Stimulated activated CD8-positive, alpha-beta memory T cell treated with anti-CD3 and anti-CD28 coated beads, Interleukin-7, amount 100 ng/mL, for 48 hours (primary cell): Measurements from ENCODE around the gene COPA.
"Not testable (repeated sequence)": the region's sequence is repeated elsewhere in the genome, so short reads cannot be mapped to it uniquely, and the experiment has no call there.

Experiments
- DNase-seq, 2 donors: peaks; one replicate each; pipeline ENCODE4 v3.0.0-alpha.2; 2020; ENCODE audit warnings: low read depth in 1 of 2; ENCODE audit errors: extremely low read depth in 1 of 2

Gene COPA

GRCh38 chr1:160342953-160343869 lies at the start of gene COPA, which contains the start of gene NCSTN:
Gene COPA (minus strand): TSS chr1:160343250. CDS start chr1:160343170, 80 bp downstream.
Gene NCSTN (plus strand): TSS chr1:160343383. CDS start chr1:160343397, 14 bp downstream.
- peak; percentile 79 to 87 for DNase-seq

DNA sequence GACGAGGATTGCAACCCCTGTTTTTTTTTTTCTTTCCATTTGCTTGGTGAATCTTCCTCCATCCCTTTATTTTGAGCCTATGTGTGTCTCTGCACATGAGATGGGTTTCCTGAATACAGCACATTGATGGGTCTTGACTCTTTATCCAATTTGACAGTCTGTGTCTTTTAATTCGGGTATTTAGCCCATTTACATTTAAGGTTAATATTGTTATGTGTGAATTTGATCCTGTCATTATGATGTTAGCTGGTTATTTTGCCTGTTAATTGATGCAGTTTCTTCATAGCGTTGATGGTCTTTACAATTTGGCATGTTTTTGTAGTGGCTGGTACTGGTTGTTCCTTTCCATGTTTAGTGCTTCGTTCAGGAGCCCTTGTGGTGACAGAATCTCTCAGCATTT lies 45.4 kb upstream of the COPA start:
- not testable (repeated sequence) for DNase-seq

DNA sequence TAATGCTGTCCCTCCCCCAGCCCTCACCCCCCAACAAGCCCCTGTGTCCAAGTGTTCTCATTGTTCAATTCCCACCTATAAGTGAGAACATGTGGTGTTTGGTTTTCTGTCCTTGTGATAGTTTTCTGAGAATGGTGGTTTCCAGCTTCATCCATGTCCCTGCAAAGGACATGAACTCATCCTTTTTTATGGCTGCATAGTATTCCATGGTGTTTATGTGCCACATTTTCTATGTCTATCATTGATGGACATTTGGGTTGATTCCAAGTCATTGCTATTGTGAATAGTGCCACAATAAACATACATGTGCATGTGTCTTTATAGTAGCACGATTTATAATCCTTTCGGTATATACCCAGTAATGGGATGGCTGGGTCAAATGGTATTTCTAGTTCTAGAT lies 41.8 kb upstream of the COPA start:
- not testable (repeated sequence) for DNase-seq

DNA sequence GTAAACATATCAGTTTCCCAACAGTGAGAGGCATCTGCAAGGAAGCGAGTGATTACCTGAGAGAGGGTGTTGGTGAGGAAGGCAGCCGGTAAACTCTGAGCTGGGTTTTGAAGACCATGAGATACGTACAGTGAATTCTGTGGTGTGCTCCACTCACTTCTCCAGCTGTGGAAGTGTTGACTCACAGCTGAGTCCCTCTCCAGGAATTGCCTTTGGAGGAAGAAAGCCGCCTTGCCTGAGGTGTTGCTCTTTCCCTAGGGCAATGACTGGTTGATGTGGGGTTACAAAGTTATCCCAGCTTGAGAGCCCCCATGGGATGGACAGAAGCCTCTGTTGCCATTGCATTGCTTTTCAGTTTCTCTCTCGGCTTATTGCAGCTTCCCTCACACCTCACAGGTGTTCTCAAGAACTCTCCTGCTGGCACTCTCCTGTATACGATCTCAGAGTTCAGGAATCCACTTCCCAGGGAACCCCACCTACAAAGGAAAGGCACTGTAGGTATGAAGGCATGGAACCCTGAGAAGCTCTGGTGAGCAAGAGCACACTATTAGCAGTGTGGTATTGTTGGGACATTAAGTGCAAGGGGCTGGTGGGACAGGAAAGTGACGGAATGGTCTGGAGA lies 34.6 kb upstream of the COPA start:
- no peak for DNase-seq

DNA sequence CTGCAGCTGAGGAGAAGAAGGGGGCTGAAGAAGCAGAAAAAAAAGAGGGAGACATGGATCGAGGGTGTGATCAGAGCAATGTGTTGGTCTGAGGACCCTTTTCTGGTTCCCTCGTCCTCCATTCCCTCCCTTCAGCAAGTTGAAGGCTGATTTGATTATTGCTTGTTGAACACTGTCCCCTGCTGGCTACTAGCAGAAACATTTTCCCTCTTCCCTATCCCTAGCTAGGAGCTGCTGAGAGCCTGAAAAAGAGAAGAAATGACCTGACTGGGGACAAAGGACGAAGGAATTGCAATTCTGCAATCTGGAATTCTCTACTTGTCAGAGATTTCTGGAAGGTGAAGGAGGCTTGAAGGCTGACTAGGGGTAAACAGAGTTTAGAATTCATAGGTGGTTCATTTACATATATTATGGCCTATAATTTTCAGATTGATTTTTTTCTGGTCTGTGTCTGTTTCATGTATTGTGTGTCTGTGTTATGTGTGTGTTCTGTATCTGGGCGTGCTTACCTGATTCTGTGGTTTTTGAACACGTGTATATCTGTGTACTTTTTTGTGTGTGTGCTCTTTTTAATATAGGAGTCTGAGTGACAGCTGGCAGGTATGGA lies 33.6 kb upstream of the COPA start:
- DNase-seq = no peak

DNA sequence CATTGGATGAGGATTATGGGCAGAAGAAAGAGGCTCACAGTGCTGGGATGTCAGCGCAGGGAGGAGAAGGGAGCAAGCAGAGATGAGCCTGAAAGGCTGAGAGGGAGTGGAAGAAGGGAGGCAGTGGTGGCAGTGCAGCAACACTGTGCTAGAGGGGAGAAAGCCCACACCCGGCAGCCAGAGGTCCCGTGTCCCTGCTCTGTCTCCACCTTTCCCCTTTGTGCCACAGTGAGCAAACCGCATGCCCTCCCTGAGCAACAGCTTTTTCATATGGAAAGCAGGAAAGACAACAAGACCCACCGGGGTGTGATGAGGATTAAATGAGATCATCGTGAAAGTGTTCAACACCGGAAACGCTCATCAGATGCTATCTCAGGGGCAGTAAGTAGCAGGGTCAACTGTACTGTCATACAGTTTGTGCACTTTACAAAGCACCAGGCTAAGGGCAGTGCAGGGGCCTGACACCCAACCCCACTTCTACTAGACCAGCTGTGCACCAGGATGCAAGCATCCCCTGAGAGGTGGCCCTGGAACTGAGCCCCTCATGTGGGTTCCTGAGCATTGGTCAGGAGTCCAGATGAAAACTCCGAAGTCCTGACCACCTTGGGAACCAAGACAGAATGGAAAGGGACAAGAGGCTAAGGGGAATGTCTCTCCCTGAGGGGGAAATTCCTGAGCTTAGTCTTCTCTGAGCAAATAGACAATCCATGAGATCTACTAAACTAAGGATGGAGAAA lies 32.9 kb upstream of the COPA start:
- no peak for DNase-seq

- no peak for DNase-seq
These were observed 31.5 kb upstream of the COPA start for GRCh38 chr1:160374306-160375110.

DNA sequence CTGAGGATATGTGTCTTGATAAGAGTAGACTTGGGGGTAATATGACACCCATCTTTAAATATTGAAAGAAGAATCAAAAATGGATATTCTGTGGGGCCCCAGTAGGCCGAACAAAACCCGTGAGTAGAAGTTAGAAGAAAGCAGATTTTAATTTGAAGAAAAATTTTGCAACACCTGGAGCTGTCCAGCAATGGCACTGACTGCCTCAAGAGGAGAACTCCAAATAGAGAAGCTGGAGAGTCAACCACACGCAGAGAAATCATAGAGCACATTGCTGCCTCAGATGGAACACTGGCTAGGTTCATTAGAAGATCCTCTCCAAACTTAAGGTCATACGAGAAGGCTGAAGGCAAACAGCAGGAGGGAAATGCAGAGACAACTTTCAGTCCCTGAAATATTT lies 30.6 kb upstream of the COPA start:
- no peak for DNase-seq

- DNase-seq = no peak
These were observed 28.7 kb upstream of the COPA start for GRCh38 chr1:160371756-160372155.

DNA sequence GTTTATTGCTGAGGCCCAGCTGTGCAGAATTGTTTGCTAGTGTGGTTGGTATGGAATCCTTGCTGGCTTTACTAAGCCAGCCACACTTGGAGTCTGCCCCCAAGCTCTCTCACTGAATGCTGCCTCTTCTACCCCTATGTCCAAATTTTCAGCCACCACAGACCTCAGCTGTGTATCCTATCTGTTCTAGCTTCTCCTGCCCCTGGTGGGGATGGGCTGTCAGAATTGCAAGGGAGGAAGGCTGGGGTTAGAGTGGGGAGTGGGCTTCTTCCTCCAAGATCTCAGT lies 28.2 kb upstream of the COPA start:
- no peak for DNase-seq

DNA sequence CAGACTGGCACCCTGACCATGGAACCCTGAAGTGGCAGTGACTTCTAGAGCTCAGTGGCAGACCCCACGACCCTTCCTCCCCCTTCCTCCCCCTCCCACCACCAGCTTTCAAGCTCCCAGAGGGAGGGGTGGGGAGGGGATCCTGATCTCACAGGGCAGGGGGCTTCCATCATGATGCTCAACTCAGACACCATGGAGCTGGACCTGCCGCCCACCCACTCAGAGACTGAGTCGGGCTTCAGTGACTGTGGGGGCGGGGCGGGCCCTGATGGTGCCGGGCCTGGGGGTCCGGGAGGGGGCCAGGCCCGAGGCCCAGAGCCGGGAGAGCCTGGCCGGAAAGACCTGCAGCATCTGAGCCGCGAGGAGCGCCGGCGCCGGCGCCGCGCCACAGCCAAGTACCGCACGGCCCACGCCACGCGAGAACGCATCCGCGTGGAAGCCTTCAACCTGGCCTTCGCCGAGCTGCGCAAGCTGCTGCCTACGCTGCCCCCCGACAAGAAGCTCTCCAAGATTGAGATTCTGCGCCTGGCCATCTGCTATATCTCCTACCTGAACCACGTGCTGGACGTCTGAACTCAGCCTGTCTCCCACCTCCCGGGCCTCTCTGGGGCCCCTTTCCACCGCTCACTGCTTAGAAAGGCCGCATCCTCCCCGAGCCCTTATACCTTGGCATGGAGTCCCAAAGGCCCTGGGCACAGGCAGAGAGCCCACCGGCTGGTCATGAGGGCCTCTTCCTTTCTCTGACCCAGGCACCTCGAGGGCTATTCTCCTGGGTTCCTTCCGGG lies 27.7 kb upstream of the COPA start:
- DNase-seq = no peak

- no peak for DNase-seq
These were observed 26.0 kb upstream of the COPA start for GRCh38 chr1:160369087-160369486.

GRCh38 chr1:160367934-160368923 lies 25.2 kb upstream of the COPA start:
- no peak for DNase-seq

- DNase-seq = no peak
These were observed 24.5 kb upstream of the COPA start for GRCh38 chr1:160367516-160367900.

DNA sequence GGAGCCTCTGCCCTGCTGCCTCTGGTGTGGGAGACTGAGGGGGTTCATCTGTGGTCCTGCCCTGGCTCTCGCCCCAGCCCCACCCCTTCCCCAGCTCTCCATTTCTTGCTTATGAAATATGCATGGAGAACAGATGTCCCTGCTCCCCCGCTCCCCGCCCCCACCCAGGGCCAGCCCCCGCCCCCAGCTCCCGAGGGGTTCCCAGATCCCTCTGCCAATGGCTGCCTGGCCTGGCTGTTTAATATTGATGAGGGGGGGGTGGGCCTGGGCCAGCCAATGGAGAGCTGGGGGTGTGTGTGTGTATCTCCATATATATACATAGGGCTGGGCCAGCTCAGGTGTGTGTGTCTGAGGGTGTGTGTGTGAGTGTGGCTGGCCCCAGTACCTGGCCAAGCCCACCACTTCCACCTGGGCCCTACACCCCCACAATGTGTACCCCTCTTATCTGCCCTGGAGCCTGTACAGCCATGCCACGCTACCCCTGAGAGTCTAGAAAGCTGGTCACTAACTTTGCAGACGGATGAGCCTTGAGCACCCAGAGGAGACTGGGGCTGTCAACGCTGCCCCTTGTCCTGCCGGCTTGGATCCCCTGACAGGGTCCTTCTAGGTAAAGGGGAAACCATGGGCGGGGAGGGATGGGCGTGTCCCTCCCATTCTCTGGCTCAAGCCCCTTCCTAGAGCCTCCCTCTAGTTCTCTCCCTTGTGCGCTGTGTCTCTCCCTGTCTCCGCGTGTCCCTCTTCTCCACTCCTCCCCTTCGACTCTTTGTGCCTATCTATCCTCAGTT lies 23.9 kb upstream of the COPA start, which contains the start of gene NHLH1:
Gene NHLH1, plus strand, starts transcription at position 341 of the 785 bp plus-strand sequence. CDS start 3,661 bp downstream, outside the sequence.
- DNase-seq = no peak

DNA sequence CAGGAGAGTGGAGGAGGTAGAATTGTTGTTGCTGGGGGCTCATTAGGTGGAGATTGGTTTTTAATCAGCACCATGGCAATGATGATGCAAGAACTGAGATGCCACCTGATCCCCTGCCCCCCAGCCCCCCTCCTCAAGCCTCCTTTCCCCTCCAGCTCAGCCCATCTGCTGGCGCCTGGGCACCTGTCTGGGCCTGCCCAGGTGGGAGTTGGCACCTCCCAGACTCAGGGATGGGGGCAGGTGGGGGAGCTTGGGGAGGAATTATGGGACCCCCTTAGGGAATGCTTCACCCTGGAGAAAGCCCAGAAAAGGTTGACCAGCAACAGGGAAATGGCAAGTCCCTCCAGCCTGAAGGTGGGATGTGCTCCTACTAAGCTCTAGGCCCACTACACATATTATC lies 22.3 kb upstream of the COPA start:
- no peak for DNase-seq

GRCh38 chr1:160363951-160364735 lies 21.1 kb upstream of the COPA start:
- DNase-seq = no peak
